CD4-positive, alpha-beta T cell (primary cell): Measurements from ENCODE around the gene IFNL4. TPM values are rescaled to one million over a fixed set of nuclear protein-coding genes. Genes with fewer than 3 reads are reported as not detected.
"Not testable (repeated sequence)": the region's sequence is repeated elsewhere in the genome, so short reads cannot be mapped to it uniquely, and the experiment has no call there.

Experiments used
- ATAC-seq: fragments of 200-7000 bp; cut with Tn5 transposase; one replicate; pipeline ENCODE4 v1.10.0; 2022; ENCODE audit warnings: mild to moderate bottlenecking; ENCODE audit not compliant: poor library complexity
- CTCF ChIA-PET: fragments of 350-600 bp; sonication (Branson Sonifier 250); formaldehyde crosslinking; loops from one replicate; lab custom pipeline; 2021; ENCODE audit warnings: antibody characterized with exemption, inconsistent platforms; lab: Charles Lee
- POLR2A ChIA-PET: fragments of 350-600 bp; sonication (Branson Sonifier 250); formaldehyde crosslinking; loops from one replicate; lab custom pipeline; 2021; ENCODE audit warnings: antibody characterized with exemption, inconsistent platforms; lab: Charles Lee
- DNase-seq, 14 experiments: peaks; one replicate each; pipeline ENCODE4 v3.0.0-alpha.2; 2013 to 2020; ENCODE audit warnings: mixed read lengths in 2 of 14
- H3K27ac ChIP-seq, 2 donors: one replicate each; pipeline versions ENCODE4 v1.5.1 to v1.7.0; 2013; ENCODE audit warnings: low read length in 2 of 2, low read depth in 1 of 2, mild to moderate bottlenecking in 1 of 2
- H3K27me3 ChIP-seq, 2 experiments: 1 replicate in 1 of 2; 2 replicates in 1 of 2; pipeline versions ENCODE4 v1.6.1 to v1.7.0; 2013; ENCODE audit warnings: low read length in 2 of 2, control low read depth in 1 of 2, mild to moderate bottlenecking in 1 of 2, moderate library complexity in 1 of 2; ENCODE audit not compliant: insufficient read depth in 2 of 2, control insufficient read depth in 1 of 2
- H3K36me3 ChIP-seq: one replicate; pipeline ENCODE4 v1.6.1; 2013; ENCODE audit warnings: low read length, control low read depth; ENCODE audit not compliant: insufficient read depth
- H3K4me1 ChIP-seq: one replicate; pipeline ENCODE4 v1.6.1; 2013; ENCODE audit warnings: low read length, control low read depth; ENCODE audit not compliant: insufficient read depth
- H3K4me3 ChIP-seq: one replicate; pipeline ENCODE4 v1.5.1; 2013; ENCODE audit warnings: mild to moderate bottlenecking, low read length, moderate library complexity
- H3K9me3 ChIP-seq, 2 experiments: 1 replicate in 1 of 2; 2 replicates in 1 of 2; pipeline versions ENCODE4 v1.6.1 to v1.7.0; 2013; ENCODE audit warnings: low read length in 2 of 2, mild to moderate bottlenecking in 2 of 2, control low read depth in 1 of 2, moderate library complexity in 1 of 2; ENCODE audit not compliant: control insufficient read depth in 1 of 2, insufficient read depth in 1 of 2
- H3K27ac Mint-ChIP-seq: one replicate; pipeline ENCODE4 v1.8.0; 2020; ENCODE audit warnings: mixed read lengths
- H3K27me3 Mint-ChIP-seq: one replicate; pipeline ENCODE4 v1.8.0; 2021; ENCODE audit warnings: mixed read lengths
- H3K36me3 Mint-ChIP-seq: one replicate; pipeline ENCODE4 v1.8.0; 2021; ENCODE audit warnings: low read depth, mixed read lengths
- H3K4me1 Mint-ChIP-seq: one replicate; pipeline ENCODE4 v1.8.0; 2021; ENCODE audit warnings: low read depth, mixed read lengths
- H3K4me3 Mint-ChIP-seq: one replicate; pipeline ENCODE4 v1.8.0; 2020; ENCODE audit warnings: mild to moderate bottlenecking, mixed read lengths
- H3K9me3 Mint-ChIP-seq: one replicate; pipeline ENCODE4 v1.8.0; 2020; ENCODE audit warnings: mixed read lengths
- intact Hi-C, 2 experiments: fragments of 100-400 bp; cut with DNase I in 1 of 2; cut with micrococcal nuclease in 1 of 2; formaldehyde crosslinking; loops; one replicate each; pipeline versions ENCODE4 v1.15.1 to v1.9.0; 2023 to 2025; cut with DNase I, micrococcal nuclease
- total RNA-seq, 174 experiments: library from RNA in 2 of 174; stranded (reverse) in 2 of 174; gene quantifications; one replicate each; pipeline ENCODE4 v1.2.3 and lab custom pipeline; 2021 to 2026
- TF ChIP-seq, protein P1 (sequence below): fragments of 200-600 bp; IDR thresholded peaks from one replicate; pipeline ENCODE4 v1.8.0; 2022; ENCODE audit warnings: antibody characterized with exemption, mild to moderate bottlenecking

Gene IFNL4
- total RNA-seq, 2 experiments from 2014 or later: not detected

DNA sequence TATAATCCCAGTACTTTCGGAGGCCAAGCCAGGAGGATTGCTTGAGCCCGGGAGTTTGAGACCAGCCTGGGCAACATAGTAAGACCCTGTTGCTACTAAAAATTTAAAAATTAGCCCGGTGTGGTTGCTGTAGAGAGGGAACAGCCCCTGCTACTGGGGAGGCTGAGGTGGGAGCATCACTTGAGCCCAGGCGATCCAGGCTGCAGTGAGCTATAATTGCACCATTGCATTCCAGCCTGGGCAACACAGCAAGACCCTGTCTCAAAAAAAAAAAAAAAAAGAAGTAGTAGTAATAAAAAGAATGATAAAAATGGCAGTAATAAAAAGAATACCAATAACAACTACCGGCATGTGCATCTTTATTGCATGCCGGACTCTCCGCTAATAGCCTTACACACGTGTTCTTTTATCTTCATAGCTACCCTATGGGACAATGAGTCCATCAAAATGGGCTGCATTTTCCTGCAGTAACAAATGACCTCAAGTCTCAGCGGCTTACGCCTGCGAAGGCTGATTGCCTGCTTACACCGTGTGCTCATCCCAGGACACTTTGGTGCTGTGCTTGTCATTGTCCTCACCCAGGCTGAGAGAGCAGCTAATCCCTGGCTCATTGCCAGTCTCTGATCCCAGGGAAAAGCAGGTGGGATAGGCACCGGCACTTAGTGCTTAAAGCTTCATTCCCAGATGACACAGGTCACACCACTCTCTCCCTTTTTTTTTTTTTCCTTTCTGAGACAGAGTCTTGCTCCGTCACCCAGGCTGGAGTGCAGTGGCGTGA lies 30.2 kb downstream of the IFNL4 start:
- ChIA-PET CTCF (no interaction called here), POLR2A (no interaction called here)
- H3K4me1 Mint-ChIP-seq: no peaks in the 10 kb centered on the region

DNA sequence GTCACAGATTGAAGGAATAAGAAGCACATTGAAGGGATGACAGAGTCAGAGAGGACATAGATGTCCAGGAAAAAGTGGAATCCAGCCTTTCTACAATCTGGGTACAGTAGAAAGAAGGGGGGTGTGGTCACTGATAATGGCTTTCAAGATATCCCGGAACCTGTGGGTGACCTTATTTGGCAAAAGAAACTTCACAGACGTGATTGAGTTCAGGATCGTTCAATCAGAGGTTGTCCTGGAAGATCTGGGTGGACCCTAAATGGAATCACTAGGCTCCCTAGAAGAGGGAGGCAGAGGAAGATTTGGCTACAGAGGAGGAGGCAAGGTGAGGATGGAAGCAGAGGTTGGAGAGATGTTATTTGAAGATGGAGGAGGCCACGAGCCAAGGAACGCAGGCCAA lies 31.6 kb downstream of the IFNL4 start:
- no peak for ATAC-seq
- ChIA-PET POLR2A (no interaction called here), CTCF (interaction anchor here (0.6 to 0.7 kb wide), 2 partner anchors 34 to 410 kb away, joined by 3 read pairs; no protein-coding TSS in a partner anchor)
- no peak overlapping the region for H3K27ac ChIP-seq
- H3K9me3 ChIP-seq: no peaks in the 10 kb centered on the region
- H3K4me1 ChIP-seq: peaks cover 6% of the 10 kb centered on the region
- H3K4me3 ChIP-seq: no peak overlapping the region
- H3K36me3 ChIP-seq: no peaks in the 10 kb centered on the region
- H3K9me3 Mint-ChIP-seq: no peaks in the 10 kb centered on the region
- H3K27ac Mint-ChIP-seq: no peak overlapping the region
- no peak overlapping the region for H3K4me3 Mint-ChIP-seq
- no peaks in the 10 kb centered on the region for H3K27me3 ChIP-seq
- TF ChIP-seq, protein P1, sequence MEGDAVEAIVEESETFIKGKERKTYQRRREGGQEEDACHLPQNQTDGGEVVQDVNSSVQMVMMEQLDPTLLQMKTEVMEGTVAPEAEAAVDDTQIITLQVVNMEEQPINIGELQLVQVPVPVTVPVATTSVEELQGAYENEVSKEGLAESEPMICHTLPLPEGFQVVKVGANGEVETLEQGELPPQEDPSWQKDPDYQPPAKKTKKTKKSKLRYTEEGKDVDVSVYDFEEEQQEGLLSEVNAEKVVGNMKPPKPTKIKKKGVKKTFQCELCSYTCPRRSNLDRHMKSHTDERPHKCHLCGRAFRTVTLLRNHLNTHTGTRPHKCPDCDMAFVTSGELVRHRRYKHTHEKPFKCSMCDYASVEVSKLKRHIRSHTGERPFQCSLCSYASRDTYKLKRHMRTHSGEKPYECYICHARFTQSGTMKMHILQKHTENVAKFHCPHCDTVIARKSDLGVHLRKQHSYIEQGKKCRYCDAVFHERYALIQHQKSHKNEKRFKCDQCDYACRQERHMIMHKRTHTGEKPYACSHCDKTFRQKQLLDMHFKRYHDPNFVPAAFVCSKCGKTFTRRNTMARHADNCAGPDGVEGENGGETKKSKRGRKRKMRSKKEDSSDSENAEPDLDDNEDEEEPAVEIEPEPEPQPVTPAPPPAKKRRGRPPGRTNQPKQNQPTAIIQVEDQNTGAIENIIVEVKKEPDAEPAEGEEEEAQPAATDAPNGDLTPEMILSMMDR: no peak
- H3K36me3 Mint-ChIP-seq: no peaks in the 10 kb centered on the region
- H3K4me1 Mint-ChIP-seq: no peaks in the 10 kb centered on the region
- DNase-seq: no peak
- intact Hi-C loops: no loop called here
- H3K27me3 Mint-ChIP-seq: peaks cover 25% of the 10 kb centered on the region

More for the DNA sequence above, 30.2 kb downstream of the IFNL4 start:
- no peak overlapping the region for H3K27ac ChIP-seq
- DNase-seq: no peak
- no peaks in the 10 kb centered on the region for H3K36me3 ChIP-seq
- TF ChIP-seq, protein P1: no peak
- H3K4me3 ChIP-seq: no peak overlapping the region
- Mint-ChIP-seq H3K9me3 (no peaks in the 10 kb centered on the region), H3K4me3 (no peak overlapping the region), H3K36me3 (no peaks in the 10 kb centered on the region), H3K27me3 (peaks cover 31% of the 10 kb centered on the region), H3K27ac (no peak overlapping the region)
- peaks cover 0 to under 1% of the 10 kb centered on the region in 2 experiments for H3K27me3 ChIP-seq
- intact Hi-C loops: no loop called here
- peaks cover 2% of the 10 kb centered on the region for H3K4me1 ChIP-seq
- no peak for ATAC-seq
- no peaks in the 10 kb centered on the region for H3K9me3 ChIP-seq

DNA sequence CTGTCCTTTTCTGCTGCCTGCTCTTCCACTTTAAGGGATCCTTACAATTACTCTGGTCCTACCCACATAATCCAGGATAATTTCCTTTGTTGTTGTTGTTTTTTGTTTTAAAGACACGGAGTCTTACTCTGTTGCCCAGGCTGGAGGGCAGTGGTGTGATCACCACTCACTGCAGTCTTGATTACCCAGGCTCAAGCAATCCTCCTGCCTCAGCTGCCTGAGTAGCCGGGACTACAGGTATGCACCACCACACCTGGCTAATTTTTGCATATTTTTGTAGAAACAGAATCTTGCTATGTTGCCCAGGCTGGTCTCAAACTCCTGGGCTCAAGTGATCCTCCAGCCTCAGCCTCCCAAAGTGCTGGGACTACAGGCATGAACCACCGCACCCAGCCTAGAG lies 33.3 kb downstream of the IFNL4 start:
- DNase-seq, H3K27me3 ChIP-seq, POLR2A ChIA-PET, H3K9me3 Mint-ChIP-seq, H3K4me3 ChIP-seq, H3K27ac Mint-ChIP-seq, H3K36me3 Mint-ChIP-seq, H3K36me3 ChIP-seq, H3K4me3 Mint-ChIP-seq, H3K4me1 ChIP-seq, CTCF ChIA-PET, H3K4me1 Mint-ChIP-seq, H3K27ac ChIP-seq, intact Hi-C loops, H3K9me3 ChIP-seq, ATAC-seq: not testable (repeated sequence)
- H3K27me3 Mint-ChIP-seq: peaks cover 14% of the 10 kb centered on the region
